Upper lobe of left lung (tissue), 6 donors: ENCODE results near the gene ATP2A1. TPM values are rescaled to one million over a fixed set of nuclear protein-coding genes. Genes with fewer than 3 reads are reported as not detected.
A peak's percentile ranks its signal among the peaks of the same experiment; 100 is the strongest.

Experiments used
- ATAC-seq, 2 donors: fragments of 200-7000 bp; cut with Tn5 transposase; one replicate each; pipeline ENCODE4 v1.9.1; 2022; ENCODE audit warnings: mild to moderate bottlenecking in 2 of 2, moderate library complexity in 2 of 2; ENCODE audit not compliant: low FRiP score in 2 of 2
- DNase-seq, 2 donors: peaks; one replicate each; pipeline ENCODE4 v3.0.0-alpha.2; 2019 to 2020
- H3K27ac ChIP-seq, 4 donors: fragments of 200-600 bp; sonication (generic); one replicate each; pipeline ENCODE4 v1.5.1; 2016 to 2019
- H3K27me3 ChIP-seq, 4 donors: fragments of 200-600 bp; sonication (generic); one replicate each; pipeline ENCODE4 v1.5.1; 2017 to 2019
- H3K36me3 ChIP-seq, 4 donors: fragments of 200-600 bp; sonication (generic); one replicate each; pipeline ENCODE4 v1.5.1; 2016 to 2019
- H3K4me1 ChIP-seq, 4 donors: fragments of 200-600 bp; sonication (generic); one replicate each; pipeline ENCODE4 v1.5.1; 2018 to 2019
- H3K4me3 ChIP-seq, 4 donors: fragments of 200-600 bp; sonication (generic); one replicate each; pipeline ENCODE4 v1.5.1; 2017 to 2019; ENCODE audit warnings: mild to moderate bottlenecking in 2 of 4, moderate library complexity in 1 of 4
- H3K9me3 ChIP-seq, 4 donors: fragments of 200-600 bp; sonication (generic); one replicate each; pipeline ENCODE4 v1.5.1; 2018 to 2019
- EP300 ChIP-seq, 4 donors: sonication (generic); formaldehyde crosslinking; IDR thresholded peaks; one replicate each; pipeline ENCODE4 v1.5.1; 2017; ENCODE audit warnings: antibody characterized with exemption in 4 of 4, control low read depth in 2 of 4
- POLR2A ChIP-seq, 4 donors: fragments of 450-650 bp; IDR thresholded peaks; one replicate each; pipeline ENCODE4 v1.5.1; 2016 to 2017; ENCODE audit warnings: antibody characterized with exemption in 4 of 4, mild to moderate bottlenecking in 2 of 4
- POLR2AphosphoS5 ChIP-seq, 2 donors: sonication (generic); formaldehyde crosslinking; IDR thresholded peaks; one replicate each; pipeline ENCODE4 v1.5.1; 2017; ENCODE audit warnings: antibody characterized with exemption in 2 of 2
- WGBS, 2 donors: methylation state at CpG; one replicate each; pipeline ENCODE4 v1.1.5; 2017 to 2018; 5-methylcytosine and 5-hydroxymethylcytosine counted together
- total RNA-seq, 6 donors: library from RNA; depleted of rRNA in 4 of 6; stranded (reverse); fragments of >200 nt in 4 of 6; gene quantifications; one replicate each; pipeline versions ENCODE4 v1.1.0 to v1.2.1, GENCODE V29; 2016 to 2021
- TF ChIP-seq, protein P1 (sequence below), 6 experiments: fragments of 450-650 bp in 4 of 6; fragments of 200-600 bp in 2 of 6; sonication (generic) in 2 of 6; IDR thresholded peaks; one replicate each; pipeline ENCODE4 v1.5.1; 2016 to 2019; ENCODE audit warnings: antibody characterized with exemption in 6 of 6
- donor health status: DM: no; HTN: no; CAD: no; lungs with moderate emphysema.
- donor health status: DM: no; HTN: yes; CAD: no; lungs with severe emphysema.

Gene ATP2A1
- total RNA-seq, 6 donors from 2014 or later, result 0.15 to 4.2 (median 0.57) TPM

- peaks cover 0 to 2% (median 0%) of the 10 kb centered on the region in 4 donors for H3K36me3 ChIP-seq
- no peak for DNase-seq
- H3K9me3 ChIP-seq, result no peaks in the 10 kb centered on the region
- 86 to 89% methylated on average over 4 of the region's 4 CpGs for WGBS, 2 donors
- no peaks in the 10 kb centered on the region for H3K4me1 ChIP-seq
- no peaks in the 10 kb centered on the region for H3K27me3 ChIP-seq
- H3K27ac ChIP-seq, result no peak overlapping the region
- ATAC-seq, result no peak
- TF ChIP-seq EP300 (IDR thresholded peaks at IDR 0.05) (no peak), POLR2A (IDR thresholded peaks at IDR 0.05) (no peak), POLR2AphosphoS5 (IDR thresholded peaks at IDR 0.05) (no peak)
- TF ChIP-seq, protein P1, sequence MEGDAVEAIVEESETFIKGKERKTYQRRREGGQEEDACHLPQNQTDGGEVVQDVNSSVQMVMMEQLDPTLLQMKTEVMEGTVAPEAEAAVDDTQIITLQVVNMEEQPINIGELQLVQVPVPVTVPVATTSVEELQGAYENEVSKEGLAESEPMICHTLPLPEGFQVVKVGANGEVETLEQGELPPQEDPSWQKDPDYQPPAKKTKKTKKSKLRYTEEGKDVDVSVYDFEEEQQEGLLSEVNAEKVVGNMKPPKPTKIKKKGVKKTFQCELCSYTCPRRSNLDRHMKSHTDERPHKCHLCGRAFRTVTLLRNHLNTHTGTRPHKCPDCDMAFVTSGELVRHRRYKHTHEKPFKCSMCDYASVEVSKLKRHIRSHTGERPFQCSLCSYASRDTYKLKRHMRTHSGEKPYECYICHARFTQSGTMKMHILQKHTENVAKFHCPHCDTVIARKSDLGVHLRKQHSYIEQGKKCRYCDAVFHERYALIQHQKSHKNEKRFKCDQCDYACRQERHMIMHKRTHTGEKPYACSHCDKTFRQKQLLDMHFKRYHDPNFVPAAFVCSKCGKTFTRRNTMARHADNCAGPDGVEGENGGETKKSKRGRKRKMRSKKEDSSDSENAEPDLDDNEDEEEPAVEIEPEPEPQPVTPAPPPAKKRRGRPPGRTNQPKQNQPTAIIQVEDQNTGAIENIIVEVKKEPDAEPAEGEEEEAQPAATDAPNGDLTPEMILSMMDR (IDR thresholded peaks at IDR 0.05), result no peak
- H3K4me3 ChIP-seq, result no peak overlapping the region
Measured at GRCh38 chr16:28898942-28899341, 20.7 kb downstream of the ATP2A1 start.

DNA sequence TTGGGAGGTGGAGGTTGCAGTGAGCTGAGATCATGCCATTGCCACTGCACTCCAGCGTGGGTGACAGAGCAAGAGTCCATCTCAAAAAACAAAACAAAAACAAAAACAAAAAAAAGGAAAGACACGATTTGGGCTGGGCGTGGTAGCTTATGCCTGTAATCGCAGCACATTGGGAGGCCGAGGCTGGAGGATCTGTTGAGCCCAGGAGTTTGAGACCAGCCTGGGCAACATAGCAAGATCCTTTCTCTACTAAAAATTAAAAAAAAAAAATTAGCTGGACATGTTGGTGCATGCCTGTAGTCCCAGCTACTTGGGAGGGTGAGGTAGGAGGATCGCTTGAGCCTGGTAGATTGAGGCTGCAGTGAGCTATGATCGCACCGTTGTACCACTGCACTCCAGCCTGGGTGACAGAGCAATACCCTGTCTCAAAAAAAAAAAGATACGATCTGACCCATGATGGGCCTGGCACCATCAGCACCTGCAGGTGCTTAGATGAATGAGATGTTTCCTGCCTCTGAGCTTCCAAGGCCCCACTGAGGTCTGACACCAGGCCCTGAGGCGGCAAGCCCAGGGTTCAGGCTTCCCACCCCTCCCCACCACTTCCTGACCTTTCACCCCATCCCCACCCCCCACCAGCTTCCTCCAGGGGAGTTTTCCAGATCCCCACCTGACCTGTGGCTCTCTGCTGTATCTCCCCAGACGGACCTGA, 21.7 kb downstream of the ATP2A1 start:
- ATAC-seq (no peak), DNase-seq (no peak)
- TF ChIP-seq POLR2AphosphoS5 (IDR thresholded peaks at IDR 0.05) (no peak), POLR2A (IDR thresholded peaks at IDR 0.05) (no peak), EP300 (IDR thresholded peaks at IDR 0.05) (no peak)
- TF ChIP-seq, protein P1 (IDR thresholded peaks at IDR 0.05), result no peak
- H3K36me3 ChIP-seq, result peaks cover 0 to 13% (median 8%) of the 10 kb centered on the region in 4 donors
- 88 to 94% methylated on average over 10 to 11 of the region's 11 CpGs for WGBS, 2 donors
- H3K4me3 ChIP-seq, result no peak overlapping the region
- H3K4me1 ChIP-seq, result no peaks in the 10 kb centered on the region
- no peaks in the 10 kb centered on the region for H3K9me3 ChIP-seq
- H3K27me3 ChIP-seq, result no peaks in the 10 kb centered on the region
- H3K27ac ChIP-seq, result no peak overlapping the region

GRCh38 chr16:28900601-28901000, 22.3 kb downstream of the ATP2A1 start:
- H3K27ac ChIP-seq, result no peak overlapping the region
- peaks cover 0 to 17% (median 13%) of the 10 kb centered on the region in 4 donors for H3K36me3 ChIP-seq
- H3K4me1 ChIP-seq, result no peaks in the 10 kb centered on the region
- no peaks in the 10 kb centered on the region for H3K27me3 ChIP-seq
- 96% methylated on average over 25 of the region's 25 CpGs; no CpG with 5 or more reads in 1 of the 2 donors for WGBS, 2 donors
- ATAC-seq, result no peak
- peak in 1 of 2 donors; percentile 75 for DNase-seq
- H3K4me3 ChIP-seq, result no peak overlapping the region
- no peaks in the 10 kb centered on the region for H3K9me3 ChIP-seq
- TF ChIP-seq, protein P1 (IDR thresholded peaks at IDR 0.05), result no peak

DNA sequence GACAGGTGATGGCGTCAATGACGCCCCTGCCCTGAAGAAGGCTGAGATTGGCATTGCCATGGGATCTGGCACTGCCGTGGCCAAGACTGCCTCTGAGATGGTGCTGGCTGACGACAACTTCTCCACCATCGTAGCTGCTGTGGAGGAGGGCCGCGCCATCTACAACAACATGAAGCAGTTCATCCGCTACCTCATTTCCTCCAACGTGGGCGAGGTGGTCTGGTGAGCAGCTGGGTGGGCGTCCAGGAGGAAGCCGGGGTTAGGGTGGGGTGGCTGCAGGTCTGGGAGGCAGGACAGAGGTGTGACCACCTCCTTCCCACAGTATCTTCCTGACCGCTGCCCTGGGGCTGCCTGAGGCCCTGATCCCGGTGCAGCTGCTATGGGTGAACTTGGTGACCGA, 23.6 kb downstream of the ATP2A1 start:
- Histone ChIP-seq H3K9me3 (no peaks in the 10 kb centered on the region), H3K27ac (no peak overlapping the region), H3K4me3 (no peak overlapping the region), H3K27me3 (no peaks in the 10 kb centered on the region), H3K36me3 (peaks cover 0 to 29% (median 24%) of the 10 kb centered on the region in 4 donors), H3K4me1 (no peaks in the 10 kb centered on the region)
- WGBS, 2 donors, result 85 to 86% methylated on average over 4 to 10 of the region's 15 CpGs
- TF ChIP-seq POLR2A (IDR thresholded peaks at IDR 0.05) (no peak), POLR2AphosphoS5 (IDR thresholded peaks at IDR 0.05) (no peak), EP300 (IDR thresholded peaks at IDR 0.05) (no peak)
- TF ChIP-seq, protein P1 (IDR thresholded peaks at IDR 0.05), result no peak
- DNase-seq, result no peak
- ATAC-seq, result no peak

DNA sequence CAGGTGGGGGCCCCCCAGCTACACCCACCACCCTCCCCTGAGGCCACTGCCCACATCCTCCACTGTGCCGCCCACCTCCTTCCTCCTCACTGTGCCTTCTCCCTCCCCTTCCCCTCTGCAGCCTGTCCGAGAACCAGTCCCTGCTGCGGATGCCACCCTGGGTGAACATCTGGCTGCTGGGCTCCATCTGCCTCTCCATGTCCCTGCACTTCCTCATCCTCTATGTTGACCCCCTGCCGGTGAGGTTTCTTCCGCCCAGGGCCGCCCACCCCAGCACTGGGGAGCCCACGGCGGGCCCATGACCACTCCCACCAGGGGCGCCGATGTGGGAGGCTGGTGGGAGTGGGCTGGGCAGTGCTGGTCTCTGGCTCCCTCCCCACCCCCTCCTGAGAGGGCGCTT, 24.6 kb downstream of the ATP2A1 start:
- peak in 1 of 2 donors; percentile 57 for DNase-seq
- peak in 1 of 2 donors; percentile 10 for ATAC-seq
- H3K36me3 ChIP-seq, result peaks cover 0 to 40% (median 30%) of the 10 kb centered on the region in 4 donors
- H3K27me3 ChIP-seq, result no peaks in the 10 kb centered on the region
- H3K4me1 ChIP-seq, result no peaks in the 10 kb centered on the region
- no peak for TF ChIP-seq EP300 (IDR thresholded peaks at IDR 0.05)
- TF ChIP-seq POLR2AphosphoS5 (IDR thresholded peaks at IDR 0.05), result no peak
- TF ChIP-seq, protein P1 (IDR thresholded peaks at IDR 0.05), result no peak
- no peak for TF ChIP-seq POLR2A (IDR thresholded peaks at IDR 0.05)
- 53 to 66% methylated on average over 2 to 11 of the region's 11 CpGs for WGBS, 2 donors
- H3K4me3 ChIP-seq, result no peak overlapping the region
- no peak overlapping the region for H3K27ac ChIP-seq
- no peaks in the 10 kb centered on the region for H3K9me3 ChIP-seq
